ENCODE measurements around the gene SYTL4.

DNA sequence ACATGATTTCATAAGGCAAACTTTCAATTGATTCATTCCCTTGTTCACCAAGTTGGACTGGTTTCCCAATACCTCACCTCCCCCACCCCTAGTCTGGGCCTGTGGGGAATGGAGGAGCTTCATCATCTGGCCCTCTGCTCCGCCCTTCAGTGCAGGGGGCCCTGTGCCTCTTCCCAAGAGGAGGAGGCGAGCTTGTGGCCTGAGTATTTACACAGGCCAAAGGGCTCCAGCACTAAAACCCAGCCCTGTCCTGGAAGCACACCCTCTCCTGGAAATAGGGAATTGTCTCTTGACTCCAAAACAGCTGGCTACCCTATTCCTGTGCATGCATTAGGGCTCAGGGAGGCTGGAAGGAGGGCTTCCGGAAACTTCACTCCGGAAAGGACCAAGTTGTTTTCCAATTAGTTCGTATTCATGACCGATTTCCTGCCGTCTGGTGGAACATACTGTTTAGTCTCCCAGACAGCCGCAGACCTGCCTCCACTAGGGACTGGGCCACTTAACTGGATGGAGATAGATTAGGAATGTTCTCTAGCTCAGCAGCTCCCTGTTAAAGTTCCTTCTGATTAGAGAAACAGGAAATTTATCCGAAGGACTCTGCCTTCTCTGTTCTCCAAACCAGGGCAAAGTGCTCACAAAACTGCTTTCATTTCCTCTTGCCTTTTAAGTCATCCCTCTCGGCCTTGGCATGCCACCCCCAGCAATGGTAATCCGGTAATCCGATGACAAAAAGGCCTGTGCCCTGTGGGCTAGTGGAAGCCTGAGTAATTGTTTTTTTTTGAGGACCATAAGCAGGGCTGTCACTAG, 82.2 kb downstream of the SYTL4 start:
- TF ChIP-seq, protein P1, sequence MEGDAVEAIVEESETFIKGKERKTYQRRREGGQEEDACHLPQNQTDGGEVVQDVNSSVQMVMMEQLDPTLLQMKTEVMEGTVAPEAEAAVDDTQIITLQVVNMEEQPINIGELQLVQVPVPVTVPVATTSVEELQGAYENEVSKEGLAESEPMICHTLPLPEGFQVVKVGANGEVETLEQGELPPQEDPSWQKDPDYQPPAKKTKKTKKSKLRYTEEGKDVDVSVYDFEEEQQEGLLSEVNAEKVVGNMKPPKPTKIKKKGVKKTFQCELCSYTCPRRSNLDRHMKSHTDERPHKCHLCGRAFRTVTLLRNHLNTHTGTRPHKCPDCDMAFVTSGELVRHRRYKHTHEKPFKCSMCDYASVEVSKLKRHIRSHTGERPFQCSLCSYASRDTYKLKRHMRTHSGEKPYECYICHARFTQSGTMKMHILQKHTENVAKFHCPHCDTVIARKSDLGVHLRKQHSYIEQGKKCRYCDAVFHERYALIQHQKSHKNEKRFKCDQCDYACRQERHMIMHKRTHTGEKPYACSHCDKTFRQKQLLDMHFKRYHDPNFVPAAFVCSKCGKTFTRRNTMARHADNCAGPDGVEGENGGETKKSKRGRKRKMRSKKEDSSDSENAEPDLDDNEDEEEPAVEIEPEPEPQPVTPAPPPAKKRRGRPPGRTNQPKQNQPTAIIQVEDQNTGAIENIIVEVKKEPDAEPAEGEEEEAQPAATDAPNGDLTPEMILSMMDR (IDR thresholded peaks at IDR 0.05; ENCODE audit: low read depth, low read length): no peak
- no peak for TF ChIP-seq EZH2phosphoT487 (IDR thresholded peaks at IDR 0.05; ENCODE audit: low read depth)
